SU-DHL-6 (cell line): ENCODE data around the gene MLXIPL.

Source experiments
- EZH2phosphoT487 ChIP-seq: fragments of 200-600 bp; sonication (generic), shearing (Covaris generic); conservative IDR thresholded peaks from 2 replicates; pipeline ENCODE4 v1.6.1; 2018; ENCODE audit warnings: mild to moderate bottlenecking, antibody characterized with exemption, low read length, moderate library complexity, mixed read lengths
- TF ChIP-seq, protein P1 (sequence below): fragments of 200-600 bp; sonication (generic); IDR thresholded peaks from one replicate; pipeline ENCODE4 v1.5.1; 2017; ENCODE audit warnings: antibody characterized with exemption, mild to moderate bottlenecking, low read length, moderate library complexity; ENCODE audit not compliant: insufficient read depth, poor library complexity, severe bottlenecking

DNA sequence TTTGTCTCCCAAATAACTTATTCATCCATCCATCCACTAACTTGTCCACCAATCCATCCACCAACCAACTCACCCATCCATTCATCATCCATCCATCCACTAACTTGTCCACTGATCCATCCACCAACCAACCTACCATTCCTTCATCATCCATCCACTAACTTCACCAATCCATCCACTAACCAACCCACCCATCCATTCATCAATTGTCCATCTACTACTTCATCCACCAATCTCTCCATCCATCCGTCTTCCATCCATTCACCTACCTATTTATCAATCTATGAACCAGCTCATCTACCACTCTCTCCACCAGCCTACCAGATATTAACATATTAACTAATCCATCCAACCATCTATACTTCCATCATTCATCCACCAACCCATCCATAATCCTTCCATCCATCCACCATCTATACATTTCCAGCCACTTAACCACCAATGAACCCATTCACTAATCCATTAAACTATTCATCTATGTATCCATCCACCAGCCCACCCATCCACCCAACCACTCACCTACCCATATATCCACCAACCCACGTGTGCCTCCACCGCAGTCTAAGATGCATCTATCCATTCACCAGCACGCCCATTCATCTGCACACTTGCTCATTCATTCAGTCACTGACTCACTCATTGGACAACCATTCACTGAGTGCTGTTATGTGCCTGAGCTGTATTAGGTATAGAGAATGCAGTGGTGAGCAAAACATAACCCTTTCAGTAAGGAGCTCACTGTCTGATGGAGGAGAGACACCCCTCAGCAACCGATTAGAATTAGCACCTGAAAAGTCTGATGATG, 26.1 kb downstream of the MLXIPL start:
- TF ChIP-seq, protein P1, sequence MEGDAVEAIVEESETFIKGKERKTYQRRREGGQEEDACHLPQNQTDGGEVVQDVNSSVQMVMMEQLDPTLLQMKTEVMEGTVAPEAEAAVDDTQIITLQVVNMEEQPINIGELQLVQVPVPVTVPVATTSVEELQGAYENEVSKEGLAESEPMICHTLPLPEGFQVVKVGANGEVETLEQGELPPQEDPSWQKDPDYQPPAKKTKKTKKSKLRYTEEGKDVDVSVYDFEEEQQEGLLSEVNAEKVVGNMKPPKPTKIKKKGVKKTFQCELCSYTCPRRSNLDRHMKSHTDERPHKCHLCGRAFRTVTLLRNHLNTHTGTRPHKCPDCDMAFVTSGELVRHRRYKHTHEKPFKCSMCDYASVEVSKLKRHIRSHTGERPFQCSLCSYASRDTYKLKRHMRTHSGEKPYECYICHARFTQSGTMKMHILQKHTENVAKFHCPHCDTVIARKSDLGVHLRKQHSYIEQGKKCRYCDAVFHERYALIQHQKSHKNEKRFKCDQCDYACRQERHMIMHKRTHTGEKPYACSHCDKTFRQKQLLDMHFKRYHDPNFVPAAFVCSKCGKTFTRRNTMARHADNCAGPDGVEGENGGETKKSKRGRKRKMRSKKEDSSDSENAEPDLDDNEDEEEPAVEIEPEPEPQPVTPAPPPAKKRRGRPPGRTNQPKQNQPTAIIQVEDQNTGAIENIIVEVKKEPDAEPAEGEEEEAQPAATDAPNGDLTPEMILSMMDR: no peak
- no peak for TF ChIP-seq EZH2phosphoT487
